BJ (cell line): Measurements from ENCODE around the gene PTPRK. TPM values are rescaled to one million over a fixed set of nuclear protein-coding genes. Genes with fewer than 3 reads are reported as not detected.

ENCODE experiments used
- CTCF ChIA-PET: fragments of 350-600 bp; formaldehyde crosslinking; extraction: SDS; loops from one replicate; lab custom pipeline; 2021; ENCODE audit warnings: antibody characterized with exemption, inconsistent platforms; lab: Yijun Ruan, JAX
- POLR2A ChIA-PET: fragments of 300-600 bp; sonication (Branson Sonifier 250); formaldehyde crosslinking; extraction: SDS; loops from one replicate; lab custom pipeline; 2021; ENCODE audit warnings: antibody characterized with exemption; lab: Charles Lee
- DNase-seq: peaks from one replicate; pipeline ENCODE4 v3.0.0-alpha.2; 2011; ENCODE audit warnings: low read depth
- H3K27me3 ChIP-seq: 2 replicates; pipeline ENCODE4 v1.6.0; 2011; ENCODE audit warnings: low read length; ENCODE audit not compliant: control insufficient read depth, insufficient read depth
- H3K36me3 ChIP-seq: 2 replicates; pipeline ENCODE4 v1.5.1; 2011; ENCODE audit warnings: low read length; ENCODE audit not compliant: control insufficient read depth, insufficient read depth
- H3K4me3 ChIP-seq: 2 replicates; pipeline ENCODE4 v1.5.1; 2011; ENCODE audit warnings: low read depth, mild to moderate bottlenecking, control low read depth, low read length
- polyA minus RNA-seq: library from RNA; depleted of rRNA, polyadenylated mRNA; stranded (reverse); fragments of >200 nt; gene quantifications from 2 replicates; pipeline ENCODE4 v1.2.3, GENCODE V29; 2011; rRNA and poly(A)+ RNA removed
- polyA plus RNA-seq: library from polyadenylated mRNA; depleted of rRNA; stranded (reverse); fragments of >200 nt; gene quantifications from 2 replicates; pipeline ENCODE4 v1.2.3, GENCODE V29; 2011; rRNA removed
- TF ChIP-seq, protein P1 (sequence below): IDR thresholded peaks from 2 replicates; pipeline ENCODE4 v1.5.1; 2011; ENCODE audit warnings: low read depth, mild to moderate bottlenecking, control low read depth, inconsistent platforms, low read length, moderate library complexity; ENCODE audit not compliant: insufficient read depth

The PTPRK gene
- 18.5 and 31.4 TPM in 2 replicates for polyA plus RNA-seq
- polyA minus RNA-seq = 63.9 and 76.9 TPM in 2 replicates

DNA sequence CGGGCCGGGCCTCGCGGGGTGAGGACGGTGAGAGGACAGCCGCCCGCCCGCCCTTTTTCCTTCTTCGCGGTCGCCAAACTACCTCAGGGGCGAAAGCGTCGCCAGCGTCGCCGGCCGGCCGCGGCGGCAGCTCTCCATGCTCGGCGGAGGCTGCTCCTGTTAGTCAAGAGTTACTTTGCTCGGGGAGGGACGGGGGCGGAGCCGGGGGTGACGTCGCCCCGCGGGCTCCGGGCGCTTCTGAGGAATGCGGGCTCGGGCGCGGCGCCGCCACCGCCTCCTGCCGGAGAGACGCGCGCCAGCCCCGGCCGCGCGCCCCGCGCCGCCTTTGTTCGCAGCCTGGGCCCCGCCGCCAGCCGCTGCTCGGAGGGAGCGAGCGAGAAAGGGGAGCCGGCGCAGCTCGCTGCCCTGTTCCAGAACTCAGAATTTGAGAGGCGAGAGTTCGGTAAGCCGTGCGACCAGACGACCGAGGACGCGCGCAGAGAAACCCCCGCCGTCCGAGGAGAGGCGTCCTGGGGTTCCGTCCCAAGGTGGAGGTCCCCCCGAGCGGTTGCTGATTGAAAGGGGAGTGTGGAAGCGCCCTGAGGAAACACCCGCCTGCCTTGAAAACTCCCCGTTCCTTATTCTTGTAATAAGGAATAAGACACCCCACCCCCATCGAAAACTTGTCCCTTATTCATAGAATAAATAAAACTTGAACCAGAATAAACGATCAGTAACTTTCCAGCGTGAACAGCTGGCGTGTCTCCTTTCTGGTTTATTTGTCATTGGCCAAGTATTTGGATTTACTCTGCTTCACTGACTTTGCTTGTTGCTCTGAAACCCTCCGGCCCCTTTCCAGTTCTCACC is at the start of gene PTPRK:
Gene PTPRK, minus strand, starts transcription at position 164 of the 846 bp plus-strand sequence. CDS start 241 bp downstream, outside the sequence.
- Histone ChIP-seq H3K4me3 (peak within 1 kb of the TSS; percentile 70), H3K36me3 (no peaks in the 10 kb centered on the region), H3K27me3 (no peaks in the 10 kb centered on the region)
- POLR2A ChIA-PET = no interaction called here
- CTCF ChIA-PET = interaction anchor here (0.9 to 2.1 kb wide), 13 partner anchors 15 to 784 kb away, joined by 3 to 8 read pairs (median 4); no protein-coding TSS in a partner anchor
- TF ChIP-seq, protein P1, sequence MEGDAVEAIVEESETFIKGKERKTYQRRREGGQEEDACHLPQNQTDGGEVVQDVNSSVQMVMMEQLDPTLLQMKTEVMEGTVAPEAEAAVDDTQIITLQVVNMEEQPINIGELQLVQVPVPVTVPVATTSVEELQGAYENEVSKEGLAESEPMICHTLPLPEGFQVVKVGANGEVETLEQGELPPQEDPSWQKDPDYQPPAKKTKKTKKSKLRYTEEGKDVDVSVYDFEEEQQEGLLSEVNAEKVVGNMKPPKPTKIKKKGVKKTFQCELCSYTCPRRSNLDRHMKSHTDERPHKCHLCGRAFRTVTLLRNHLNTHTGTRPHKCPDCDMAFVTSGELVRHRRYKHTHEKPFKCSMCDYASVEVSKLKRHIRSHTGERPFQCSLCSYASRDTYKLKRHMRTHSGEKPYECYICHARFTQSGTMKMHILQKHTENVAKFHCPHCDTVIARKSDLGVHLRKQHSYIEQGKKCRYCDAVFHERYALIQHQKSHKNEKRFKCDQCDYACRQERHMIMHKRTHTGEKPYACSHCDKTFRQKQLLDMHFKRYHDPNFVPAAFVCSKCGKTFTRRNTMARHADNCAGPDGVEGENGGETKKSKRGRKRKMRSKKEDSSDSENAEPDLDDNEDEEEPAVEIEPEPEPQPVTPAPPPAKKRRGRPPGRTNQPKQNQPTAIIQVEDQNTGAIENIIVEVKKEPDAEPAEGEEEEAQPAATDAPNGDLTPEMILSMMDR = no peak
- peak; percentile 59 for DNase-seq

DNA sequence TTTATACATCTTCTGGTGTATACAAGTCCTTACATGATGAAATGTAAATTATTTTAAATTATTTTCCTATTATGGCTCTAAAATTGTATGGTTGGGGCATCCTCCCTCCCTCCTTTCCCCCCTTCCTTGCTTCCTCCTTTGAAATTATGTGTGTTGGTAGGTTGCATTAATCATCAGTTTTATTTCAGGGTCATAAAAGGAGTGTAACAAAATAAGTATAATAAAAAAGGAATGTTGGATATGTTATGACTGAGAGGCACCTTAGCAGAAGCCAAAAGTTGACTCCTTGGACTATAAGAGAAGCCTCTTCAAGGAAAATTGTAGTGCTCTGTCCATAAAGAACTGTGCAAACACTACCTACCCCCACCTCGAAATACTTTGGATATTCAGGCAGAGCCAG is 46.6 kb upstream of the PTPRK start:
- ChIA-PET CTCF (no interaction called here), POLR2A (no interaction called here)
- Histone ChIP-seq H3K36me3 (no peaks in the 10 kb centered on the region), H3K4me3 (no peak overlapping the region), H3K27me3 (no peaks in the 10 kb centered on the region)
- DNase-seq = peak; percentile 35
- TF ChIP-seq, protein P1 = no peak

DNA sequence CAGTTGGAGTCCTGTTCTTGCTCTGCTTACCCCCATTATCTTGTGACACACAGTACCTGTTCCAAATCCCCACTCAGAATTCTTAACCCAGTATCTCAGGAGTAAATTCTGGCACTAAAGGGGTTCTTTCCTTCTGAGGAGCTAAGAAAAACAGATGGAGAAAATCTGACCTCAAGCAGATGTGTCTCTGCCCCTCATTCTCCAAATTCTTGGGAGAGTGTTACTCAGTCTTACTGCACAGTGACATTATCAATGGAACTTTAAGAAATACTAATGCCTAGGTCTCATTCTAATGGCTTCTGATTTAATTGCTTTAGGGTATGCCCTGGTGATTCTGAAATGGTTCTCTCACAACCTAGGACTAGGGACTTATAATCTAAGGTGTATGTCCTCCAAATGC is 40.6 kb upstream of the PTPRK start:
- ChIA-PET CTCF (interaction anchor here (0.6 to 1.1 kb wide), 2 partner anchors 41 to 170 kb away, joined by 3 to 6 read pairs; partner anchors contain the start of gene PTPRK), POLR2A (no interaction called here)
- DNase-seq = no peak
- H3K4me3 ChIP-seq = no peak overlapping the region
- TF ChIP-seq, protein P1 = no peak
- no peaks in the 10 kb centered on the region for H3K27me3 ChIP-seq
- no peaks in the 10 kb centered on the region for H3K36me3 ChIP-seq

DNA sequence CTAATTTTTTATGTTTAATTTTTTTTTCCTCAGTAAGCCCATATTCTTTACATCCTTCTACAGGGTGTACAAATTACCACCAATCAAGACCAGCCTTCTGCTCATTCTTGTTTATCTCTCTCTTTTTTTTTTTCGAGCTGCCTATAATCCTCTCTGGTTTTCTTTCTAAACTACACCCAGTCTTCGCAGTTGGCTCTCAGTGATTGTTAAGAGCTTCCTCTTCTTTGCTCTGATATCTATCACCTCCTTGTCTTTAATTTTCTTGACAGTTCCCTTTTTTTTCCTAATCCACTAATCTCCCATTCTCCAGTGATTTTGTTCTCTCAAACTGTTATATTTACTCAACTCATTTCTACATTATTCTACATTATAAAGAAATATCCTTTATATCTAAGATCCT is 38.5 kb upstream of the PTPRK start:
- TF ChIP-seq, protein P1 = no peak

DNA sequence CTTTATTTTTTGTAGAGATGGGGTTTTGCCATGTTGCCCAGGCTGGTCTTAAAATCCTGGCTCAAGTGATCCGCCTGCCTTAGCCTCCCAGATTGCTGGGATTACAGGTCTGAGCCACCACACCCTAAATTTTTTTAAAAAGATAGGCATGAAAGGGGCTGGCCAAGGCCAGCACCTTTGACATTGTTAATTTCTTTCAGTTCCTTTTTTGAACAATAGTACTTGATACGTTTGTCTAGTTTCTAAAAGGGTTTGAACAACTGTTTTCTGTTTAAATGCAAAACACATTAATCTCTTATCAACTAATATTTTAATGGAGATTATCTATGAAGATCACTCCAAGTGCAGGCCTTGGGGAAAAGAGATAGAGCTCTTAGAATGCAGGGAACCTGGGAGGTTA is 37.6 kb upstream of the PTPRK start:
- no peak overlapping the region for H3K4me3 ChIP-seq
- ChIA-PET CTCF (no interaction called here), POLR2A (no interaction called here)
- H3K36me3 ChIP-seq = no peaks in the 10 kb centered on the region
- no peaks in the 10 kb centered on the region for H3K27me3 ChIP-seq
- DNase-seq = no peak
- TF ChIP-seq, protein P1 = no peak

More for the DNA sequence above, 38.5 kb upstream of the PTPRK start:
- ChIA-PET POLR2A (no interaction called here), CTCF (interaction anchor here (0.6 to 0.8 kb wide), 2 partner anchors 24 to 43 kb away, joined by 3 to 5 read pairs; no protein-coding TSS in a partner anchor)
- no peaks in the 10 kb centered on the region for H3K27me3 ChIP-seq
- H3K36me3 ChIP-seq = no peaks in the 10 kb centered on the region
- no peak for DNase-seq
- H3K4me3 ChIP-seq = no peak overlapping the region
